NCI-H2029 (cell line): ENCODE measurements around the gene DOHH.
"Not testable (repeated sequence)": the region's sequence is repeated elsewhere in the genome, so short reads cannot be mapped to it uniquely, and the experiment has no call there.

Source experiments
- DNase-seq: peaks from one replicate; lab custom pipeline; 2025; lab: John Stamatoyannopoulos, UW

Gene DOHH

DNA sequence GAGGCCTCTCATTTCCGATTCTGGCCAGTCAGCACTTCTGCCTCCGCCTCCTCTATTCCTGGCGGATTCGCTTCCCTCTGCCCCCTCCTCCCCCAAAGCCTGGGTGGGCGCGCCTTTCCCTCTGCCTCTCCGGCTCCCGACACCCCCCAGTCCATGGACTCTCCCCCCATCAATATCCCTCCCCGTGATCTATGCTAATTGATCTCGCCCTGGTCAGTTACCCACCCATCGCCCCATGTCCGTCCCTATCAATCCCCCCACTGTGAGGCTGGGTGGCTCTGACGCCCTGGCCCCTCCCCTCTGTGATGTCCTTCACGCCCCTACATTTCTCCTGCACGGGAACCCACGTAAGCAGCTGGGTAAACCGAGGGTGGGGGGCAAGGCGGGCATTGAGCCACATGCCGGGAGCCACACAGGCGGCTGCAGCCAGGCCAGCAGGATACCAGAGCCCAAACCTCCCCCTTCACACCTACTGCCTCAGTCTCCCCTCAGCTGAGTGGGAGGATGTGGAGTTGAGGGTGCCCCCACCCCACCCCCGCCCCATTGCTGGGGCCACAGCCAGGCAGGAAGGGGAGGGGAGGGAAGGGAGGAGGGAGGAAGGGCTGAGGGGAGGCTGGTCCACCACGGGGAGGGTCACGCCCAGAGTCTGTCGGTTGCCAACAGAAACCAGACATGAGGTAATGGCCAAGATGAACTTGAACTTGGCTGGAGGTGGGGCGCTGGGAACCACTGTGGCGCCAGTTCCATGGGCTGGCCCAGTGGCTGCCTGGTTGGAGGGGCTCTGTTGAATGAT is 41.2 kb downstream of the DOHH start:
- no peak for DNase-seq

DNA sequence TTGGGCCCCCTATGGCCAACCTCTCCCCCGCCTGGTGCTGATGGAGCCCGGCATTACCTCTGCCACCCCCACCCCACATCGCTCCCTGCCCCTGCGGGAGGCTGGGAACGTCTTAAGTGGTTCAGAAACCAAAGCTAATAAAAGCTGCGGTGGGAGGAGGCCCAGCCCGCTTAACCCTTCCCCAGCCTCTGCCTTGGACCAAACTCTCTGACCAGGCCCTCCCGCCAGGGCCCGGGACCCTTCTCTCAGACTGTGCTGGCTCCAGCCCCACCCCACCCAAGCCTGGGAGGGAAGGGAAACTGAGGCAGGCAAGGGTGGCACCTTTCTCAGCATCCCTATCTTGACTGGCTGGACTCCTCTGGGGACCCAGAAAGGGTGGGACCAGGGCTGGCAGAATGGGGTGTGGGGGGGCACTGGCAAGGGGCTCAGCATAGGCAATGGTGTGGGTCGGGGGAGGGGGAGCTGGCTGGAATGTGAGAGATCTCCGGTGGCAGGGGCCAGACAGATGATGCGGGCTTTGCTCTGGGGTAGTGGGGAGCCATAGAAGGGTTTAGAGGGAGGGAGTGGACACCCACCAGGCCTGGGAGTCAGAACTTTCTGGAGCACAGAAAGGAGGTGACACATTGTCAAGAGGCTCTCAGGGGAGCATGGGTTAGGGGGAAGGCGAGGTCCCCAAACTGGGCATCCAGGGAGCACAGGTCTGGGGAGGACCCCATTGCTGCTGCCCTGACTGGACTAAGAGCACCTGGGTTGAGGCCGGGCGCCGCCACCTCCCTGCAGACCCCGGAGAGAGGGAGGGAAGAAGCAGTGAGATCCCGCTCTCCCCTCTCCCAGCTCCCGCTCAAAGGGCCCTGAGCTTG is 42.0 kb downstream of the DOHH start:
- no peak for DNase-seq

GRCh38 chr19:3457528-3458228 is 42.8 kb downstream of the DOHH start:
- no peak for DNase-seq

- DNase-seq: no peak
Measured at GRCh38 chr19:3456925-3457527, 43.4 kb downstream of the DOHH start.

DNA sequence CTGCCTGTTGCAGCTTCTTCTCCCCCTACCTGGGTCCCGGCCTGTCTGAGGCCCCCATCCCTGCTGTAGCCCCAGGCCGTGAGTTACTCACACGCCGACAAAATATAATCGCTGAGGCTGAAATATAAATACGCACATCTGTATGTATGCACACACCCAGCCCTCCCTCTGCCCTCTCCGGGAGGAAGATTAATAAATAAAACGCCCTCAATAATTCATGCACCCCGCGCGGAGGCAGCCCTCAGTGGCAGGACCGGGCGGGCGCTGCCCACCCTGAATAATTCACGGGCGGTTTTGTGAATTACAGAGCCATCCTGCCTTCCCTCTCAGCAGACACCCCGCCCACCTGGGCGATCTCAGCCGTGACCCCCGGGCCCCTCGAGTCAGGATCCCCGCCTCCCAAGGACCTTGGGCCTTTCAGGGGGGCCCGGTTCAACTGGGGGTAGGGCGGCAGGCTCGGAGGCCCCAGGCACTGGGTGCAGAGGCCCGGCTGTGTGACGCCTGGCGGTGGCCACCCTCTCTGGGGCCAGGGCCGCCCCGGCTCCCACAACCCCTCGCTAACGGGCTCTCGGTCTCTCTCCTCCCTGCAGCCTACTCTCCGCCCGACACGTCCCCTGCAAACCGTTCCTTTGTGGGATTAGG is 44.4 kb downstream of the DOHH start:
- DNase-seq: no peak

- no peak for DNase-seq
Measured at GRCh38 chr19:3455393-3455955, 45.0 kb downstream of the DOHH start.

- no peak for DNase-seq
Measured at GRCh38 chr19:3454656-3455392, 45.6 kb downstream of the DOHH start.

DNA sequence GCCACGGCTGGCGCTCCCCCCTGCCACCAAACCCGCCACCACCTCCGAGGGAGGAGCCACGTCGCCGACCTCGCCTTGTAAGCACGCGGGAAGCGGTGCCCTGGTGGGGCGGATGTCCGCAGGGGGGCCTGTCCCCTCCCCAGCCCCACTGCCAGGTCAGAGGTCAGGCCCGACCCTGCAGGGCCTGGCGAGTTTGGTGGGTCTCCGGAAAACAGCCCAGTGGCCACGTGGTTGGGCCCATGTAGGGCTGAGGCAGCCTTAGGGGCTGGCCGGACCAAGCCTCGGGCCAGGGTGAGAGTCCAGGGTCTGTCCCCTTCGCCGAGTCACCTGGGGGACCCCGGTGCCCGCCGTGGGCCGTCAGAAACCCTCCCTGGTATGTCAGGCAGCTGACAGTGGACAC is 46.6 kb downstream of the DOHH start:
- no peak for DNase-seq

DNA sequence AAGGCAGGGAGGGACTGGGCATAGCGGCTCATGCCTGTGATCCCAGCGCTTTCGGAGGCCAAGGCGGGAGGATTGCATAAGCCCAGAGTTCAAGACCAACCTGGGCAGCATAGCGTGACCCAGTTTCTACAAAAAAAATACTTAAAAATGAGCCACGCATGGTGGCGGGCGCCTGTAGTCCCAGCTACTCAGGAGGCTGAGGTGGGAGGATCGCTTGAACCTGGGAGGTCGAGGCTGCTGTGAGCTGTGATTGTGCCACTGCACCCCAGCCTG is 47.6 kb downstream of the DOHH start:
- DNase-seq: not testable (repeated sequence)

- no peak for DNase-seq
Measured at GRCh38 chr19:3452171-3452941, 48.1 kb downstream of the DOHH start.

DNA sequence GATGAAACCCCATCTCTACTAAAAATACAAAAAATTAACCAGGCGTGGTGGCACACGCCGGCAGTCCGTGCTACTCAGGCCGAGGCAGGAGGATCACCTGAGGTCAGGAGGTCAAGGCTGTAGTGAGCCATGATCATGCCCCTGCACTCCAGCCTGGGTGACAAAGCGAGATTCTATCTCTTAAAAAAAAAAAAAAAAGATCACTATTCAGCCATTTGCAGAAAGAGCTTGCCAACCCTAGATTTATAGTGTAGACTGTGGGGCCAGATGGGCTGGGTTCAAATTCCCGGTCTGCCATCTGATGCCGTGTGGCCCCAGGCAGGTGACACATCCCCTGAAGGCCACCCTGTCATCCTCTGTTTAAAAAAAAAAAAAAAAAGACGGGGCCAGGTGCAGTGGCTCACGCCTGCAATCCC is 49.0 kb downstream of the DOHH start:
- no peak for DNase-seq

- no peak for DNase-seq
Measured at GRCh38 chr19:3450796-3451411, 49.6 kb downstream of the DOHH start.

- DNase-seq: no peak
Measured at GRCh38 chr19:3448616-3449334, 51.7 kb downstream of the DOHH start.

GRCh38 chr19:3446657-3447056 is 53.8 kb downstream of the DOHH start:
- not testable (repeated sequence) for DNase-seq

DNA sequence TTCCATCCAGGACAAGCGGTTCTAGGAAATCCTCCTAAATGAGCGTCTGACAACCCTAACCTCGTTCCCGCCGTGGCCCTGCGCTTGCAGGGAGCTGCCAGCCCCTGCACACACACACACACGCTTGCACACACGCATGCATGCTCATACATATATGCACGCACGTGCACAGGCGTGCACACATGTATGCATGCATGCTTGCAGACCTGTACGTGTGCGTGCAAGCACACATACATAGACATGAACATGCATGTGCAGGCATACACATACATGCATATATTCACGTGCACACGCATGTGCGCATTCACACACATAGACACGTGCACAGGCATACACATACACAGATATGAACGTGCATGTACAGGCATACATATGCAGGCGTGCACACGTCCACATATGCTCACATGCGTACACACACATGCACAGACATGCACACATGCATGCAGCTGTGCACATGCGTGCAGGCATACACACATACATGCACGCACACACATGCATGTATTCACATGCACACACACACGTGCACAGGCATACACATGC is 55.7 kb downstream of the DOHH start:
- no peak for DNase-seq

- DNase-seq: no peak
Measured at GRCh38 chr19:3443840-3444694, 56.4 kb downstream of the DOHH start.

GRCh38 chr19:3442487-3443071 is 57.9 kb downstream of the DOHH start:
- DNase-seq: no peak
